Neuronal stem cell (in vitro differentiated cells): ENCODE data around the gene RGS14. TPM values are rescaled to one million over a fixed set of nuclear protein-coding genes. Genes with fewer than 3 reads are reported as not detected.

Experiments
- DNase-seq: peaks from one replicate; pipeline ENCODE4 v3.0.0-alpha.2; 2013; ENCODE audit warnings: low spot score
- H2AFZ ChIP-seq: one replicate; pipeline ENCODE4 v1.6.1; 2013; ENCODE audit warnings: mild to moderate bottlenecking, low read length, inconsistent platforms
- H2AK5ac ChIP-seq: 2 replicates; pipeline ENCODE4 v1.6.1; 2013; ENCODE audit warnings: low read depth, mild to moderate bottlenecking, inconsistent platforms, low read length, moderate library complexity, mixed read lengths
- H2BK120ac ChIP-seq: 2 replicates; pipeline ENCODE4 v1.6.1; 2013; ENCODE audit warnings: low read depth, mild to moderate bottlenecking, inconsistent platforms, low read length, moderate library complexity, mixed read lengths
- H2BK12ac ChIP-seq: one replicate; pipeline ENCODE4 v1.6.1; 2013; ENCODE audit warnings: low read length, inconsistent platforms
- H2BK15ac ChIP-seq: 2 replicates; pipeline ENCODE4 v1.6.1; 2013; ENCODE audit warnings: mild to moderate bottlenecking, low read length, inconsistent platforms, mixed read lengths
- H2BK5ac ChIP-seq: one replicate; pipeline ENCODE4 v1.6.1; 2013; ENCODE audit warnings: inconsistent platforms, mild to moderate bottlenecking, low read length, moderate library complexity
- H3K14ac ChIP-seq: one replicate; pipeline ENCODE4 v1.6.1; 2013; ENCODE audit warnings: low read length, inconsistent platforms
- H3K18ac ChIP-seq: 2 replicates; pipeline ENCODE4 v1.6.1; 2013; ENCODE audit warnings: low read length, inconsistent platforms
- H3K23ac ChIP-seq: 2 replicates; pipeline ENCODE4 v1.6.1; 2013; ENCODE audit warnings: low read depth, mild to moderate bottlenecking, mixed read lengths, low read length, inconsistent platforms; ENCODE audit not compliant: poor library complexity
- H3K27ac ChIP-seq: replicated peaks from 3 replicates; pipeline ENCODE4 v1.5.1; 2013; ENCODE audit warnings: low read length, inconsistent platforms
- H3K27me3 ChIP-seq, 3 experiments: 2 replicates each; pipeline ENCODE4 v1.6.1; 2013; ENCODE audit warnings: low read length in 3 of 3, mild to moderate bottlenecking in 2 of 3, inconsistent platforms in 1 of 3, low read depth in 1 of 3, mixed read lengths in 1 of 3, moderate library complexity in 1 of 3; ENCODE audit not compliant: control insufficient read depth in 3 of 3, insufficient read depth in 3 of 3
- H3K36me3 ChIP-seq, 2 donors: replicated peaks in 1 of 2; 2 replicates each; pipeline ENCODE4 v1.6.1; 2013; ENCODE audit warnings: low read length in 2 of 2; ENCODE audit not compliant: control insufficient read depth in 2 of 2, insufficient read depth in 2 of 2
- H3K4ac ChIP-seq: 2 replicates; pipeline ENCODE4 v1.6.1; 2013; ENCODE audit warnings: inconsistent platforms, mild to moderate bottlenecking, low read length, moderate library complexity
- H3K4me1 ChIP-seq, 2 donors: 1 replicate in 1 of 2; 2 replicates in 1 of 2; pipeline ENCODE4 v1.6.1; 2013; ENCODE audit warnings: low read length in 2 of 2, low read depth in 1 of 2; ENCODE audit not compliant: control insufficient read depth in 2 of 2, insufficient read depth in 1 of 2
- H3K4me2 ChIP-seq: one replicate; pipeline ENCODE4 v1.6.1; 2013; ENCODE audit warnings: mild to moderate bottlenecking, low read length, inconsistent platforms; ENCODE audit not compliant: insufficient read depth, poor library complexity, severe bottlenecking
- H3K4me3 ChIP-seq, 2 donors: 2 replicates each; pipeline ENCODE4 v1.5.1; 2013; ENCODE audit warnings: low read length in 2 of 2, mild to moderate bottlenecking in 2 of 2, inconsistent platforms in 1 of 2, moderate library complexity in 1 of 2
- H3K79me1 ChIP-seq: one replicate; pipeline ENCODE4 v1.6.1; 2013; ENCODE audit warnings: low read depth, mild to moderate bottlenecking, inconsistent platforms, low read length, moderate library complexity
- H3K9ac ChIP-seq: one replicate; pipeline ENCODE4 v1.6.1; 2013; ENCODE audit warnings: mild to moderate bottlenecking, low read depth, low read length, inconsistent platforms; ENCODE audit not compliant: poor library complexity
- H3K9me3 ChIP-seq, 2 donors: replicated peaks in 1 of 2; 2 replicates each; pipeline versions ENCODE3 to v1.6.1; 2013; ENCODE audit warnings: low read length in 2 of 2, mild to moderate bottlenecking in 2 of 2, inconsistent platforms in 1 of 2, low read depth in 1 of 2, mixed read lengths in 1 of 2, moderate library complexity in 1 of 2; ENCODE audit not compliant: control insufficient read depth in 2 of 2, insufficient read depth in 1 of 2
- H4K8ac ChIP-seq: one replicate; pipeline ENCODE4 v1.6.1; 2013; ENCODE audit warnings: low read depth, mild to moderate bottlenecking, inconsistent platforms, low read length, moderate library complexity
- H4K91ac ChIP-seq: one replicate; pipeline ENCODE4 v1.6.1; 2013; ENCODE audit warnings: low read length, low read depth, mild to moderate bottlenecking, inconsistent platforms; ENCODE audit not compliant: poor library complexity
- WGBS, 2 donors: extraction: QIAGEN DNeasy Blood & Tissue Kit; methylation state at CpG; one replicate each; pipeline ENCODE4 v1.1.7; 2013; ENCODE audit warnings: missing lambda C conversion rate in 2 of 2, mixed read lengths in 1 of 2; ENCODE audit not compliant: insufficient read length in 2 of 2, insufficient replicate concordance in 1 of 2; ENCODE audit errors: extremely low coverage in 2 of 2; 5-methylcytosine and 5-hydroxymethylcytosine counted together
- polyA plus RNA-seq, 2 experiments: library from polyadenylated mRNA; stranded (reverse); fragments of 200-250 nt; gene quantifications; one replicate each; pipeline ENCODE4 v1.2.3, GENCODE V29; 2013

The RGS14 gene
- polyA plus RNA-seq (2013, experiment 1 of 2): 26.4 TPM
- polyA plus RNA-seq (2013, experiment 2 of 2): 20.9 TPM

DNA sequence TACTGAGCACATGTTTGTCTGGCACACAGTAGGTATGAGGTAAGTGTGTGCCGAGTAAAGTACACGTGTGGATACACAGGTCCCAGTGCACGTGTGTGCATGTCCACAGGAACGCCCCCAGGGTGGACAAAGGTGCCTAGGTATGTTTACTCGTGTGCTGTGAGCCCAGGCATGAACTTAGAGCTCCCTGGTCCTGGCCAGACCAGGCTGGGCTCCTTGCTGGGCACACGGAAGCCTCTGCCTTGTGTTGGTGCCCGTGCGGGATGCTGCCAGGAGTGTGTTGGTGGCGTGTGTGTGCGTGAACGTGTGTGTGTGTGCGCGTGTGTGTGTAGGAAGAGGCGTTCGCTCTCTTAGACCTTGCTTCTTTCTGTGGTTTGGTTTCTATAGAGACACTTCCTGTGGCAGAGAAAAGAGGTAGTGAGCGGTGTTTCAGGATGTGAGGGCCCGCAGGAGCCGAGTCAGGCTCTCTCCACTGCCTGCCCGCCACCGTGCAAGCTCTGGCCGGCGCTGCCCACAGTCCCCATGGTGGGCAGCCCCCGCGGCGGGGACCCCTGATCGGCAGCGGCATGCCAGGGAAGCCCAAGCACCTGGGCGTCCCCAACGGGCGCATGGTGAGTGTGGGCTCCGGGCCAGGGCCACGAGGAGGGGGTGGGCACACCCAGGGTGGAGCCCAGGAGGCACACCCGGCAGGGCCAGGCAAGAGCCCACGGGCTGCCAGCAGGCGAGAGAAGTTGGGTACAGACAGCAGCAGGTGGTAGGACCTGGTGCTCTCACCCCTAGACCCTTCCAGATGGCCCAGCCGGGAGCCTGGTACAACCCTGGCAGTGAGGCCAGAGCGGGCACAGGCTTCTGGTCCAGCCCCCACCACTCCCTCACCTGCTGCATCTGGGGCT is at the start of gene RGS14:
Gene RGS14, plus strand, starts transcription at position 466 of the 893 bp plus-strand sequence. Its CDS starts 101 bp downstream, at position 567.
- Histone ChIP-seq H4K91ac (no peak within 1 kb of the TSS), H2BK15ac (peak within 1 kb of the TSS; percentile 19), H3K36me3 (no peaks in the 10 kb centered on the region), H3K9ac (peak within 1 kb of the TSS; percentile 72), H3K4me2 (no peak within 1 kb of the TSS), H2AK5ac (peak within 1 kb of the TSS; percentile 53), H3K4me3 (peak within 1 kb of the TSS in 1 of 2 donors; percentile 4), H3K18ac (no peak within 1 kb of the TSS), H2BK120ac (no peak within 1 kb of the TSS), H3K79me1 (no peaks in the 10 kb centered on the region), H3K4ac (peak within 1 kb of the TSS; percentile 7), H3K23ac (peak within 1 kb of the TSS; percentile 60), H2BK5ac (peak within 1 kb of the TSS; percentile 6), H3K9me3 (no peaks in the 10 kb centered on the region), H2AFZ (peak within 1 kb of the TSS; percentile 85), H3K27me3 (peaks cover 0 to 12% (median 9%) of the 10 kb centered on the region in 3 experiments), H3K14ac (no peak within 1 kb of the TSS), H3K4me1 (peaks cover 5 to 37% of the 10 kb centered on the region in 2 donors), H2BK12ac (peak within 1 kb of the TSS; percentile 46), H3K27ac (no peak within 1 kb of the TSS), H4K8ac (no peak within 1 kb of the TSS)
- no peak for DNase-seq
- WGBS, 2 donors: no CpG with 5 or more reads among the region's 37 CpGs

DNA sequence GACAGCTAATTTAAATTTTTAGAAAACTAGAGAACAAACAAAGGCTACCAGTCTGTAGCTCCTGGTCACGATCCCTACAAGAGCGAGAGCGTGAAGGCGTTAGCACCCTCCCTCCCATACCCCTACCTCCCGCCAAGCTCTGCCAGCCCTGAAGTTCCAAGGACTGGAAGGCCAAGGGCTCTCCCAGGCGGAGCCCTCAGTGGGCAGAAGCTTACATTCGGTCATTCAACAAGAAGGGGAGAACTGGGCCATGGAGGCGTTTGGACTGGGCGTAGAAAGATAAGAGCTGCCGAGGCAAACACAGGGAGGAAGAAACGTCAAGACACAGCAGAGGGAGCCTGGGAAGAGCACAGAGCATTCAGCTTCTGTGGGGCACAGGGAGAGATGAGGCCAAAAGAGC is 49.0 kb upstream of the RGS14 start:
- no peak for DNase-seq
- no peaks in the 10 kb centered on the region for H3K9me3 ChIP-seq
- no peak overlapping the region for H4K91ac ChIP-seq
- no peak overlapping the region for H3K4ac ChIP-seq
- peaks cover 19 to 57% of the 10 kb centered on the region in 2 donors for H3K36me3 ChIP-seq
- no peak overlapping the region for H4K8ac ChIP-seq
- H3K4me2 ChIP-seq: no peak overlapping the region
- H3K79me1 ChIP-seq: peaks cover 11% of the 10 kb centered on the region
- H2BK15ac ChIP-seq: no peak overlapping the region
- H2BK12ac ChIP-seq: no peak overlapping the region
- H2AFZ ChIP-seq: no peak overlapping the region
- H2BK120ac ChIP-seq: no peak overlapping the region
- H3K27me3 ChIP-seq: peaks cover 0 to 1% (median 0%) of the 10 kb centered on the region in 3 experiments
- no peak overlapping the region for H2BK5ac ChIP-seq
- H3K23ac ChIP-seq: no peak overlapping the region
- no CpG with 5 or more reads among the region's 11 CpGs for WGBS, 2 donors
- no peak overlapping the region for H3K27ac ChIP-seq
- H3K14ac ChIP-seq: no peak overlapping the region
- peaks cover 17 to 21% of the 10 kb centered on the region in 2 donors for H3K4me1 ChIP-seq
- H3K9ac ChIP-seq: no peak overlapping the region
- H2AK5ac ChIP-seq: no peak overlapping the region
- H3K18ac ChIP-seq: no peak overlapping the region
- H3K4me3 ChIP-seq: no peak overlapping the region

DNA sequence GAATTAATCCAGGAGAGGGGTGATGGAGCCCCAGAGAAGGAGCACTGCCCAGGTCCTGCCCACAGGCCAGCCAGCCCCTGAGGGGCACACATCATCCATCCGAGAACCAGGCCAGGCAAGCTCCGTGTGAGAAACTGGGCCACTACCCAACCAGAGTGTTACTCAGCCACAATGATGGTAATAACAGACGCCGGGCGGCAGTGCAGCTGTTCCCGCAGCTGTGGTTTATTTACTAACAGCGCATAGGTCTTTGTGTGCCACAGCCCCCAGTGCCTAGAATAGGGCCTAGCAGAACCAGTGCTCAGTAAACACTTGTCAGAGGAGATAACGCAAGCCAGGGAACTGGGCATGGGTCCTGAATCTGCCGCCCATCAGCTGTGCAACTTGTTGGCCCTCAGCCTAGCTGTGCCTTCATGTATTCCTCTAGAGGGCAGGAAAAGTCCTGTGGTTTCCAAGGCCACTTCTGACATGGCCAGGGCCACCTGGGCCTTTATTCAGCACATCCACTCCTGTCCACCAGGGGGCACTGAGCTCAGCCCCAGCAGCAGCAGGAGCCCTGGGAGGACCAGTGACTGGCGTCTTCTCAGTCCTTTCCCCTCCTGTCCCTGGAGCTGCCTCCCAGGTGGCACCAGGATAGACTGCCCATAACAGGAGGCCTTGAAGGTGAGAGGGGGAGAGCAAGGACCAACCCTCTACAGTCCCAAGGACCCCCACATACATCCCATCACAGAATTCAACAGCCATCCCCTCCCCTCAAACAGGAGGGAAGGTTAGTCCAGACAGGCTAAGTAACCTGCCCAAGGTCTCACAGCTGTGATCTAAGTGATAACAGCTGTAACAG is 48.2 kb upstream of the RGS14 start:
- H2AFZ ChIP-seq: no peak overlapping the region
- H2BK12ac ChIP-seq: no peak overlapping the region
- H3K4me1 ChIP-seq: peaks cover 14 to 20% of the 10 kb centered on the region in 2 donors
- H4K8ac ChIP-seq: no peak overlapping the region
- no peak overlapping the region for H4K91ac ChIP-seq
- H2BK5ac ChIP-seq: no peak overlapping the region
- H3K4ac ChIP-seq: no peak overlapping the region
- H2BK120ac ChIP-seq: no peak overlapping the region
- no CpG with 5 or more reads among the region's 10 CpGs for WGBS, 2 donors
- peak; percentile 68 for DNase-seq
- H3K4me2 ChIP-seq: no peak overlapping the region
- peak overlapping the region; percentile 50 for H3K9ac ChIP-seq
- H3K9me3 ChIP-seq: no peaks in the 10 kb centered on the region
- H3K14ac ChIP-seq: no peak overlapping the region
- peaks cover 0 to 1% (median 0%) of the 10 kb centered on the region in 3 experiments for H3K27me3 ChIP-seq
- H3K36me3 ChIP-seq: peaks cover 19 to 56% of the 10 kb centered on the region in 2 donors
- no peak overlapping the region for H2AK5ac ChIP-seq
- H3K23ac ChIP-seq: no peak overlapping the region
- no peak overlapping the region for H3K27ac ChIP-seq
- H3K18ac ChIP-seq: no peak overlapping the region
- H3K4me3 ChIP-seq: peak overlapping the region in 1 of 2 donors; percentile 98
- H2BK15ac ChIP-seq: no peak overlapping the region
- peaks cover 5% of the 10 kb centered on the region for H3K79me1 ChIP-seq
